SKM-1 (cell line): ENCODE data around the gene HMGN3.
A peak's percentile ranks its signal among the peaks of the same experiment; 100 is the strongest.

Experiments
- DNase-seq: peaks from one replicate; lab custom pipeline; 2025; ENCODE audit not compliant: unreplicated experiment; lab: John Stamatoyannopoulos, UW

The HMGN3 gene

GRCh38 chr6:79186564-79186963 is 47.9 kb downstream of the HMGN3 start:
- no peak for DNase-seq

- no peak for DNase-seq
These were observed 49.8 kb downstream of the HMGN3 start for GRCh38 chr6:79184641-79185040.

- DNase-seq, result no peak
These were observed 50.4 kb downstream of the HMGN3 start for GRCh38 chr6:79184086-79184485.

GRCh38 chr6:79180052-79180451 is 54.4 kb downstream of the HMGN3 start:
- DNase-seq, result no peak

- DNase-seq, result peak; percentile 3
These were observed 61.1 kb downstream of the HMGN3 start for GRCh38 chr6:79173378-79173777.

GRCh38 chr6:79170959-79171358 is 63.5 kb downstream of the HMGN3 start:
- no peak for DNase-seq

GRCh38 chr6:79170431-79170830 is 64.1 kb downstream of the HMGN3 start:
- DNase-seq, result no peak

- no peak for DNase-seq
These were observed 65.8 kb downstream of the HMGN3 start for GRCh38 chr6:79168695-79168980.

GRCh38 chr6:79167931-79168694 is 66.4 kb downstream of the HMGN3 start:
- DNase-seq, result no peak

GRCh38 chr6:79159846-79160245 is 74.6 kb downstream of the HMGN3 start:
- DNase-seq, result no peak

GRCh38 chr6:79158856-79159516 is 75.5 kb downstream of the HMGN3 start:
- DNase-seq, result no peak

- no peak for DNase-seq
These were observed 76.4 kb downstream of the HMGN3 start for GRCh38 chr6:79157961-79158644.

GRCh38 chr6:79152269-79152737 is 82.2 kb downstream of the HMGN3 start:
- no peak for DNase-seq
